CD14-positive monocyte (primary cell): ENCODE data around the gene DDN. TPM values are rescaled to one million over a fixed set of nuclear protein-coding genes. Genes with fewer than 3 reads are reported as not detected.

Experiments
- DNase-seq, 3 donors: peaks; one replicate each; pipeline ENCODE4 v3.0.0-alpha.2; 2011 to 2022
- H2AFZ ChIP-seq: 2 replicates; pipeline ENCODE4 v1.6.0; 2012; ENCODE audit warnings: mild to moderate bottlenecking, low read depth, low read length, inconsistent platforms; ENCODE audit not compliant: insufficient read depth, poor library complexity, severe bottlenecking
- H3K27ac ChIP-seq, 2 donors: 1 replicate in 1 of 2; 2 replicates in 1 of 2; pipeline ENCODE4 v1.5.1; 2012 to 2013; ENCODE audit warnings: low read length in 2 of 2, control low read depth in 1 of 2, inconsistent platforms in 1 of 2, low read depth in 1 of 2, mild to moderate bottlenecking in 1 of 2
- H3K27me3 ChIP-seq, 2 donors: one replicate each; pipeline versions ENCODE4 v1.6.0 to v1.6.1; 2011 to 2013; ENCODE audit warnings: low read length in 2 of 2; ENCODE audit not compliant: control insufficient read depth in 2 of 2, insufficient read depth in 2 of 2
- H3K36me3 ChIP-seq, 2 donors: replicated peaks in 1 of 2; 1 replicate in 1 of 2; 2 replicates in 1 of 2; pipeline versions ENCODE4 v1.5.1 to v1.6.1; 2012 to 2013; ENCODE audit warnings: low read length in 2 of 2, control low read depth in 1 of 2, inconsistent platforms in 1 of 2, mild to moderate bottlenecking in 1 of 2; ENCODE audit not compliant: insufficient read depth in 2 of 2, control insufficient read depth in 1 of 2
- H3K4me1 ChIP-seq, 2 donors: 1 replicate in 1 of 2; 2 replicates in 1 of 2; pipeline versions ENCODE4 v1.5.1 to v1.6.1; 2012 to 2013; ENCODE audit warnings: low read length in 2 of 2, control low read depth in 1 of 2, inconsistent platforms in 1 of 2, mild to moderate bottlenecking in 1 of 2, moderate library complexity in 1 of 2; ENCODE audit not compliant: insufficient read depth in 2 of 2, control insufficient read depth in 1 of 2
- H3K4me2 ChIP-seq: replicated peaks from 2 replicates; pipeline ENCODE3; 2012; ENCODE audit warnings: low read length, moderate library complexity, mild to moderate bottlenecking; ENCODE audit not compliant: poor library complexity, severe bottlenecking; ENCODE audit errors: extremely low read depth
- H3K4me3 ChIP-seq, 3 experiments: fragments of 200-600 bp in 1 of 3; sonication (generic) in 1 of 3; replicated peaks in 1 of 3; 1 replicate in 2 of 3; 2 replicates in 1 of 3; pipeline ENCODE4 v1.5.1; 2011 to 2013; ENCODE audit warnings: low read length in 3 of 3, mild to moderate bottlenecking in 3 of 3, control low read depth in 2 of 3, low read depth in 2 of 3, inconsistent platforms in 1 of 3, moderate library complexity in 1 of 3
- H3K79me2 ChIP-seq: 2 replicates; pipeline ENCODE4 v1.6.0; 2012; ENCODE audit warnings: mild to moderate bottlenecking, control low read depth, inconsistent platforms, low read length, moderate library complexity; ENCODE audit not compliant: insufficient read depth
- H3K9ac ChIP-seq: 2 replicates; pipeline ENCODE4 v1.6.0; 2017; ENCODE audit warnings: low read length, mild to moderate bottlenecking; ENCODE audit not compliant: insufficient read depth, poor library complexity, severe bottlenecking
- H3K9me3 ChIP-seq, 2 donors: replicated peaks in 1 of 2; 1 replicate in 1 of 2; 2 replicates in 1 of 2; pipeline versions ENCODE4 v1.5.1 to v1.6.1; 2012 to 2013; ENCODE audit warnings: low read length in 2 of 2, control low read depth in 1 of 2; ENCODE audit not compliant: control insufficient read depth in 1 of 2, insufficient read depth in 1 of 2
- H4K20me1 ChIP-seq: 2 replicates; pipeline ENCODE4 v1.6.0; 2012; ENCODE audit warnings: mild to moderate bottlenecking, low read length, control low read depth, moderate library complexity; ENCODE audit not compliant: insufficient read depth
- H3K27ac Mint-ChIP-seq, 7 donors: one replicate each; pipeline ENCODE4 v1.8.0; 2020; ENCODE audit warnings: mild to moderate bottlenecking in 7 of 7, mixed read lengths in 7 of 7, moderate library complexity in 6 of 7, inconsistent platforms in 2 of 7
- H3K27me3 Mint-ChIP-seq, 3 donors: one replicate each; pipeline ENCODE4 v1.8.0; 2021 to 2022; ENCODE audit warnings: low read depth in 3 of 3, mild to moderate bottlenecking in 3 of 3, mixed read lengths in 3 of 3, moderate library complexity in 3 of 3, inconsistent platforms in 1 of 3
- H3K36me3 Mint-ChIP-seq, 2 donors: one replicate each; pipeline ENCODE4 v1.8.0; 2020; ENCODE audit warnings: mixed read lengths in 2 of 2, inconsistent platforms in 1 of 2, mild to moderate bottlenecking in 1 of 2
- H3K4me1 Mint-ChIP-seq: one replicate; pipeline ENCODE4 v1.8.0; 2020; ENCODE audit warnings: mild to moderate bottlenecking, mixed read lengths
- H3K4me3 Mint-ChIP-seq, 2 donors: one replicate each; pipeline ENCODE4 v1.8.0; 2020; ENCODE audit warnings: mild to moderate bottlenecking in 2 of 2, mixed read lengths in 2 of 2, moderate library complexity in 1 of 2
- H3K9me3 Mint-ChIP-seq, 7 donors: one replicate each; pipeline ENCODE4 v1.8.0; 2020 to 2022; ENCODE audit warnings: mixed read lengths in 7 of 7, mild to moderate bottlenecking in 6 of 7, moderate library complexity in 6 of 7, inconsistent platforms in 2 of 7
- WGBS: methylation state at CpG from one replicate; pipeline ENCODE4 v1.1.5; 2013; ENCODE audit warnings: missing lambda C conversion rate; ENCODE audit not compliant: insufficient coverage; 5-methylcytosine and 5-hydroxymethylcytosine counted together
- intact Hi-C, 2 donors: fragments of 100-400 bp; cut with micrococcal nuclease; formaldehyde crosslinking; loops; one replicate each; pipeline versions ENCODE4 v1.15.0 to v1.15.1; 2023
- polyA plus RNA-seq, 3 donors: library from polyadenylated mRNA; depleted of rRNA in 1 of 3; unstranded in 2 of 3; stranded (reverse) in 1 of 3; fragments of 300-500 nt in 2 of 3; fragments of >200 nt in 1 of 3; fragmentation: Illumina TruSeq in 2 of 3; gene quantifications; 1 replicate in 2 of 3; 2 replicates in 1 of 3; pipeline ENCODE4 v1.2.3, GENCODE V29; 2012 to 2021
- TF ChIP-seq, protein P1 (sequence below): fragments of 200-600 bp; IDR thresholded peaks from one replicate; pipeline ENCODE4 v1.8.0; 2022; ENCODE audit warnings: antibody characterized with exemption, mild to moderate bottlenecking

The DDN gene
- polyA plus RNA-seq, 3 donors, result 0.27 TPM; not detected in 2

DNA sequence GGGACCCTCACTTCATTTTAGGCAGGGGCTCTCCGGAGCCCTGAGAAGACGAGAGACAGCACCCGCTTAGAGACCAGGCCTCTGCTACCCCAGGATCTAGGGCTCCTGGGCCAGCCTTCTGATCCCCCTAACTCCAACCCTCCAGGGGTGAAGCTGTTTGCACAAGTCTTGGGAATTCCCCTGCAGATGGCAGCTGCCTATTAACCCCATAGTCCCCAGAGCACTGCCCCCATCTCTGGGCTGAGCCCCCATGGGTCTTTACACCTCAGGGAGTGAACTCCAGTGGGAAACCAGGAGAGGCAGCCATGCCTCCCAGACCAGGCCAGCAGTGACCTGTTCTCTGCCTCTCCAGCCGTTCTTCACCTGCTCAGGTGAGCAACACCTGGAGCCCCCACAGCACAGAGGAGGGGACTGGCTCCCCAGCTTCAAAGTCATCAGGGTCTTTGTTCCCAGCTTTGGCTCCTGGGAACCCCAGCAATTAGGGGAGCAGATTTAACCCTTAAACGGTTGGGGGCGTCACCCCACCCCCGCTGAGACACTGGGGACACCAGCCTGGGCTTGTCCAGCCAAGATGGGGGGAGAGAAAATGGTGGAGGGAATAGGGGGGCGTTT, 29.9 kb downstream of the DDN start:
- H3K9me3 ChIP-seq, result peaks cover 0 to 20% of the 10 kb centered on the region in 2 donors
- no peak for DNase-seq
- no peaks in the 10 kb centered on the region for H3K36me3 ChIP-seq
- Mint-ChIP-seq H3K27me3 (peaks cover 52 to 66% (median 61%) of the 10 kb centered on the region in 3 donors), H3K36me3 (peaks cover 3 to 14% of the 10 kb centered on the region in 2 donors), H3K4me1 (peaks cover 45% of the 10 kb centered on the region), H3K4me3 (peak overlapping the region in 1 of 2 donors; percentile 65), H3K27ac (peak overlapping the region in 1 of 7 donors; percentile 46), H3K9me3 (peaks cover 0 to 20% (median 12%) of the 10 kb centered on the region in 7 donors)
- H3K4me2 ChIP-seq, result no peak overlapping the region
- H3K4me1 ChIP-seq, result peaks cover 38 to 55% of the 10 kb centered on the region in 2 donors
- no peak overlapping the region for H3K9ac ChIP-seq
- intact Hi-C loops, result no loop called here
- no peak overlapping the region for H2AFZ ChIP-seq
- H3K4me3 ChIP-seq, result no peak overlapping the region
- WGBS, result 73% methylated on average over 5 of the region's 8 CpGs
- H3K27ac ChIP-seq, result no peak overlapping the region
- peaks cover 10% of the 10 kb centered on the region for H4K20me1 ChIP-seq
- H3K27me3 ChIP-seq, result peaks cover 40 to 61% of the 10 kb centered on the region in 2 donors
- TF ChIP-seq, protein P1, sequence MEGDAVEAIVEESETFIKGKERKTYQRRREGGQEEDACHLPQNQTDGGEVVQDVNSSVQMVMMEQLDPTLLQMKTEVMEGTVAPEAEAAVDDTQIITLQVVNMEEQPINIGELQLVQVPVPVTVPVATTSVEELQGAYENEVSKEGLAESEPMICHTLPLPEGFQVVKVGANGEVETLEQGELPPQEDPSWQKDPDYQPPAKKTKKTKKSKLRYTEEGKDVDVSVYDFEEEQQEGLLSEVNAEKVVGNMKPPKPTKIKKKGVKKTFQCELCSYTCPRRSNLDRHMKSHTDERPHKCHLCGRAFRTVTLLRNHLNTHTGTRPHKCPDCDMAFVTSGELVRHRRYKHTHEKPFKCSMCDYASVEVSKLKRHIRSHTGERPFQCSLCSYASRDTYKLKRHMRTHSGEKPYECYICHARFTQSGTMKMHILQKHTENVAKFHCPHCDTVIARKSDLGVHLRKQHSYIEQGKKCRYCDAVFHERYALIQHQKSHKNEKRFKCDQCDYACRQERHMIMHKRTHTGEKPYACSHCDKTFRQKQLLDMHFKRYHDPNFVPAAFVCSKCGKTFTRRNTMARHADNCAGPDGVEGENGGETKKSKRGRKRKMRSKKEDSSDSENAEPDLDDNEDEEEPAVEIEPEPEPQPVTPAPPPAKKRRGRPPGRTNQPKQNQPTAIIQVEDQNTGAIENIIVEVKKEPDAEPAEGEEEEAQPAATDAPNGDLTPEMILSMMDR, result no peak
- H3K79me2 ChIP-seq, result no peaks in the 10 kb centered on the region

DNA sequence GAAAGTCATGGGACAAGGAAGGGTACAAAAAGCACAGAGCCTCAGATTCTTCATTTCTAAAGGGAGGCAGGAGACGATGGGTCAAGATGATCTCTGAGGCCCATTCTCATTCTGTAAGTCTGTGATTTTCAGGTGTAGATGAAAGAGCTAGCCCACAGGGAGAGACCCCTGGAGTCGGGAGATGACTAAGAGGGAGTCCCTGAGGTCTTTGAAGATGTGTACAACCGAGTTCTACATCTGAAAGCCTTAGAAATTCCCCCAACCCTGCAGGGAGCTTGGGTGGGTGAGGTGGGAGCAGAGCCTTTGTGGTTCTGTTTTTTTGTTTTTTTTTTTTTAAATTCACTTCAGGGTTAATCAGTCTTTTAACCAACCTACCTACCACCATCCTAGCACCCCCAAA, 30.7 kb downstream of the DDN start:
- Histone ChIP-seq H3K4me3 (no peak overlapping the region), H3K27ac (no peak overlapping the region), H3K4me1 (peaks cover 32 to 49% of the 10 kb centered on the region in 2 donors), H3K36me3 (no peaks in the 10 kb centered on the region), H3K27me3 (peaks cover 36 to 53% of the 10 kb centered on the region in 2 donors), H2AFZ (no peak overlapping the region), H3K4me2 (no peak overlapping the region), H3K9me3 (peaks cover 0 to 20% of the 10 kb centered on the region in 2 donors), H3K79me2 (no peaks in the 10 kb centered on the region), H3K9ac (no peak overlapping the region), H4K20me1 (peaks cover 10% of the 10 kb centered on the region)
- Mint-ChIP-seq H3K4me1 (peaks cover 42% of the 10 kb centered on the region), H3K27ac (no peak overlapping the region), H3K9me3 (peaks cover 0 to 15% (median 12%) of the 10 kb centered on the region in 7 donors), H3K4me3 (peak overlapping the region in 1 of 2 donors; percentile 65), H3K27me3 (peaks cover 48 to 58% (median 53%) of the 10 kb centered on the region in 3 donors), H3K36me3 (peaks cover 3 to 14% of the 10 kb centered on the region in 2 donors)
- TF ChIP-seq, protein P1, result no peak
- WGBS, result 100% methylated on average over 2 of the region's 3 CpGs
- no peak for DNase-seq
- intact Hi-C loops, result no loop called here
